Pancreas (tissue), 10 donors: ENCODE data around the gene EWSR1. TPM values are rescaled to one million over a fixed set of nuclear protein-coding genes. Genes with fewer than 3 reads are reported as not detected.
"Not testable (repeated sequence)": the region's sequence is repeated elsewhere in the genome, so short reads cannot be mapped to it uniquely, and the experiment has no call there.

ENCODE experiments used
- ATAC-seq, 4 donors: fragments of 200-7000 bp; cut with Tn5 transposase; one replicate each; pipeline versions ENCODE4 v1.8.0 to v1.9.1; 2020; ENCODE audit warnings: mild to moderate bottlenecking in 4 of 4, moderate library complexity in 4 of 4
- DNase-seq, 6 donors: peaks; one replicate each; pipeline ENCODE4 v3.0.0-alpha.2; 2020
- FAIRE-seq: peaks from 2 replicates; lab custom pipeline; 2012; peaks lifted over from hg19 to GRCh38; lab: Jason Lieb, UNC
- H3K27ac ChIP-seq, 4 donors: fragments of 200-600 bp; sonication (generic); 1 replicate in 3 of 4; 2 replicates in 1 of 4; pipeline versions ENCODE4 v1.5.0 to v1.8.0; 2020
- H3K27me3 ChIP-seq, 4 donors: fragments of 200-600 bp; one replicate each; pipeline ENCODE4 v1.8.0; 2021
- H3K36me3 ChIP-seq, 3 donors: fragments of 200-600 bp; sonication (generic) in 1 of 3; one replicate each; pipeline versions ENCODE4 v1.5.0 to v1.8.0; 2020 to 2021
- H3K4me1 ChIP-seq, 3 donors: fragments of 200-600 bp; one replicate each; pipeline ENCODE4 v1.8.0; 2021
- H3K4me3 ChIP-seq, 4 donors: fragments of 200-600 bp; sonication (generic) in 2 of 4; one replicate each; pipeline versions ENCODE4 v1.5.0 to v1.8.0; 2020 to 2021
- H3K9me3 ChIP-seq, 4 donors: fragments of 200-600 bp; one replicate each; pipeline ENCODE4 v1.8.0; 2021
- CTCF ChIP-seq, 4 donors: fragments of 200-600 bp; sonication (generic) in 3 of 4; IDR thresholded peaks; one replicate each; pipeline versions ENCODE4 v1.5.0 to v1.8.0; 2021; ENCODE audit warnings: antibody characterized with exemption in 4 of 4
- WGBS, 2 donors: extraction: QIAGEN DNeasy Blood & Tissue Kit; methylation state at CpG; one replicate each; pipeline ENCODE4 v1.1.7; 2013; 5-methylcytosine and 5-hydroxymethylcytosine counted together
- intact Hi-C, 3 donors: fragments of 100-400 bp; cut with DNase I; formaldehyde crosslinking; loops; one replicate each; pipeline versions ENCODE4 v1.11.1 to v1.14.2; 2022
- polyA plus RNA-seq, 2 donors: library from polyadenylated mRNA; stranded (reverse); fragments of 200-250 nt; gene quantifications; one replicate each; pipeline ENCODE4 v1.2.3, GENCODE V29; 2013
- total RNA-seq, 6 donors: library from RNA; stranded (reverse); fragmentation: NEBNext Ultra II Directional in 4 of 6; extraction: Animal tissue kit (Norgen Biotek cat#: 25700) in 4 of 6; gene quantifications; one replicate each; pipeline versions ENCODE4 v1.2.1 to v1.2.4, GENCODE V29; 2021 to 2023
- donor health status: healthy with polysubstance abuse.
- donor health status: DM: no; HTN: no; CAD: no; lungs with moderate emphysema.
- donor health status: DM: no; HTN: no; CAD: no.
- donor health status: control.
- donor health status: control.
- donor health status: Bipolar disorder and iron deficiency.
- donor health status: DM: yes; HTN: yes; CAD: no.
- donor health status: DM: no; HTN: no; CAD: no.
- donor health status: DM: no; HTN: no; CAD: no.
- donor health status: DM: yes; HTN: yes; CAD: no.

Gene EWSR1
- total and polyA plus RNA-seq, 8 donors: 49.2 to 257 (median 101) TPM

GRCh38 chr22:29243874-29244446, 24.1 kb upstream of the EWSR1 start:
- ATAC-seq (no peak), DNase-seq (no peak), FAIRE-seq (no peak)
- intact Hi-C loops: loop anchor here in 2 of 3 donors (5.0 to 10.0 kb wide), 2 partner anchors 42 to 89 kb away; no protein-coding TSS in a partner anchor
- H3K36me3 ChIP-seq: no peaks in the 10 kb centered on the region
- H3K9me3 ChIP-seq: no peaks in the 10 kb centered on the region
- no peak overlapping the region for H3K27ac ChIP-seq
- H3K27me3 ChIP-seq: no peaks in the 10 kb centered on the region
- no peak overlapping the region for H3K4me3 ChIP-seq
- 77 to 86% methylated on average over 11 of the region's 11 CpGs for WGBS, 2 donors
- H3K4me1 ChIP-seq: no peaks in the 10 kb centered on the region
- no peak for TF ChIP-seq CTCF (IDR thresholded peaks at IDR 0.05)

- TF ChIP-seq CTCF (IDR thresholded peaks at IDR 0.05): no peak
- DNase-seq (no peak), FAIRE-seq (no peak), ATAC-seq (peak in 3 of 4 donors; percentile 19 to 30 (median 24))
- Histone ChIP-seq H3K4me1 (no peaks in the 10 kb centered on the region), H3K27me3 (no peaks in the 10 kb centered on the region), H3K9me3 (no peaks in the 10 kb centered on the region), H3K27ac (no peak overlapping the region), H3K36me3 (no peaks in the 10 kb centered on the region), H3K4me3 (no peak overlapping the region)
- WGBS, 2 donors: 62 to 68% methylated on average over 7 of the region's 7 CpGs
- intact Hi-C loops: loop anchor here (5.0 to 10.0 kb wide), 2 partner anchors 43 to 90 kb away; no protein-coding TSS in a partner anchor
Observed at GRCh38 chr22:29244785-29245625, 23.1 kb upstream of the EWSR1 start.

GRCh38 chr22:29245626-29246385, 22.3 kb upstream of the EWSR1 start:
- DNase-seq (peak; percentile 52 to 86 (median 74)), ATAC-seq (peak; percentile 87 to 100 (median 96)), FAIRE-seq (no peak)
- no peaks in the 10 kb centered on the region for H3K36me3 ChIP-seq
- no peaks in the 10 kb centered on the region for H3K9me3 ChIP-seq
- H3K27me3 ChIP-seq: no peaks in the 10 kb centered on the region
- 28 to 33% methylated on average over 11 of the region's 11 CpGs for WGBS, 2 donors
- no peak overlapping the region for H3K27ac ChIP-seq
- no peak overlapping the region for H3K4me3 ChIP-seq
- TF ChIP-seq CTCF (IDR thresholded peaks at IDR 0.05): peak; percentile 89 to 96 (median 94)
- intact Hi-C loops: loop anchor here in 2 of 3 donors (5.0 to 10.0 kb wide), 2 partner anchors 44 to 91 kb away; no protein-coding TSS in a partner anchor
- H3K4me1 ChIP-seq: no peaks in the 10 kb centered on the region

GRCh38 chr22:29247891-29248290, 20.2 kb upstream of the EWSR1 start:
- not testable (repeated sequence) for H3K27me3 ChIP-seq, H3K27ac ChIP-seq, H3K36me3 ChIP-seq, H3K4me3 ChIP-seq, H3K4me1 ChIP-seq, ATAC-seq, H3K9me3 ChIP-seq, FAIRE-seq
- DNase-seq: peak in 1 of 6 donors; percentile 16
- intact Hi-C loops: loop anchor here in 2 of 3 donors (5.0 to 10.0 kb wide), 2 partner anchors 46 to 93 kb away; no protein-coding TSS in a partner anchor
- WGBS, 2 donors: 93 to 96% methylated on average over 10 of the region's 10 CpGs

- DNase-seq: no peak
- intact Hi-C loops: no loop called here
- TF ChIP-seq CTCF (IDR thresholded peaks at IDR 0.05): no peak
- FAIRE-seq: no peak
- ATAC-seq: no peak
- no peaks in the 10 kb centered on the region for H3K27me3 ChIP-seq
- no peak overlapping the region for H3K27ac ChIP-seq
- WGBS, 2 donors: 82 to 95% methylated on average over 5 of the region's 5 CpGs
- no peaks in the 10 kb centered on the region for H3K4me1 ChIP-seq
- no peaks in the 10 kb centered on the region for H3K36me3 ChIP-seq
- no peak overlapping the region for H3K4me3 ChIP-seq
- no peaks in the 10 kb centered on the region for H3K9me3 ChIP-seq
Observed at GRCh38 chr22:29251265-29251664, 16.8 kb upstream of the EWSR1 start.
